Tibial artery (tissue), 4 donors: ENCODE results near the gene DMBX1.

Experiments
- DNase-seq, 2 donors: peaks; one replicate each; pipeline ENCODE4 v3.0.0-alpha.2; 2019
- H3K27ac ChIP-seq, 2 donors: fragments of 200-600 bp; sonication (generic) in 1 of 2; 1 replicate in 1 of 2; 2 replicates in 1 of 2; pipeline ENCODE4 v1.5.1; 2018 to 2019; ENCODE audit warnings: mild to moderate bottlenecking in 1 of 2
- H3K27me3 ChIP-seq, 2 donors: fragments of 200-600 bp; sonication (generic) in 1 of 2; one replicate each; pipeline versions ENCODE4 v1.5.1 to v1.6.0; 2016 to 2019
- H3K36me3 ChIP-seq, 3 donors: fragments of 200-600 bp; sonication (generic) in 2 of 3; one replicate each; pipeline ENCODE4 v1.5.1; 2016 to 2019; ENCODE audit warnings: mild to moderate bottlenecking in 2 of 3
- H3K4me1 ChIP-seq, 4 donors: fragments of 200-600 bp; sonication (generic) in 2 of 4; 1 replicate in 3 of 4; 2 replicates in 1 of 4; pipeline ENCODE4 v1.5.1; 2016 to 2019
- H3K4me3 ChIP-seq, 2 donors: fragments of 200-600 bp; sonication (generic) in 1 of 2; 1 replicate in 1 of 2; 2 replicates in 1 of 2; pipeline ENCODE4 v1.5.1; 2018 to 2019; ENCODE audit warnings: mild to moderate bottlenecking in 2 of 2
- H3K9me3 ChIP-seq, 3 donors: fragments of 200-600 bp; sonication (generic) in 1 of 3; one replicate each; pipeline ENCODE4 v1.5.1; 2016 to 2019
- CTCF ChIP-seq, 2 experiments: fragments of 200-600 bp in 1 of 2; fragments of 450-650 bp in 1 of 2; IDR thresholded peaks; one replicate each; pipeline ENCODE4 v1.5.1; 2017 to 2019; ENCODE audit warnings: antibody characterized with exemption in 2 of 2, mild to moderate bottlenecking in 1 of 2, moderate library complexity in 1 of 2
- intact Hi-C: fragments of 100-400 bp; cut with DNase I; formaldehyde crosslinking; loops from one replicate; pipeline ENCODE4 v1.15.0; 2023; ENCODE audit warnings: low total_unique reads

Gene DMBX1

GRCh38 chr1:46515576-46515975 is 25.9 kb downstream of the DMBX1 start:
- Histone ChIP-seq H3K27me3 (peaks cover 0 to 40% of the 10 kb centered on the region in 2 donors), H3K36me3 (no peaks in the 10 kb centered on the region), H3K9me3 (no peaks in the 10 kb centered on the region), H3K4me1 (peaks cover 0 to 6% (median 0%) of the 10 kb centered on the region in 4 donors), H3K27ac (no peak overlapping the region), H3K4me3 (no peak overlapping the region)
- no peak for DNase-seq
- no peak for TF ChIP-seq CTCF (IDR thresholded peaks at IDR 0.05)
- intact Hi-C loops = no loop called here

- no peak overlapping the region for H3K4me3 ChIP-seq
- intact Hi-C loops = no loop called here
- H3K4me1 ChIP-seq = peaks cover 0 to 6% (median 0%) of the 10 kb centered on the region in 4 donors
- DNase-seq = no peak
- H3K27me3 ChIP-seq = peaks cover 0 to 32% of the 10 kb centered on the region in 2 donors
- no peaks in the 10 kb centered on the region for H3K9me3 ChIP-seq
- no peak for TF ChIP-seq CTCF (IDR thresholded peaks at IDR 0.05)
- no peak overlapping the region for H3K27ac ChIP-seq
- H3K36me3 ChIP-seq = no peaks in the 10 kb centered on the region
Observed at GRCh38 chr1:46516200-46516950, 26.7 kb downstream of the DMBX1 start.

- no peak for TF ChIP-seq CTCF (IDR thresholded peaks at IDR 0.05)
- no peak overlapping the region for H3K4me3 ChIP-seq
- DNase-seq = no peak
- no peaks in the 10 kb centered on the region for H3K36me3 ChIP-seq
- H3K27ac ChIP-seq = no peak overlapping the region
- no peaks in the 10 kb centered on the region for H3K9me3 ChIP-seq
- peaks cover 0 to 25% of the 10 kb centered on the region in 2 donors for H3K27me3 ChIP-seq
- intact Hi-C loops = no loop called here
- peaks cover 0 to 6% (median 0%) of the 10 kb centered on the region in 4 donors for H3K4me1 ChIP-seq
Observed at GRCh38 chr1:46517010-46517600, 27.5 kb downstream of the DMBX1 start.

GRCh38 chr1:46517932-46518498 is 28.4 kb downstream of the DMBX1 start:
- peaks cover 0 to 22% of the 10 kb centered on the region in 2 donors for H3K27me3 ChIP-seq
- H3K4me3 ChIP-seq = no peak overlapping the region
- no peak for DNase-seq
- H3K27ac ChIP-seq = no peak overlapping the region
- H3K9me3 ChIP-seq = no peaks in the 10 kb centered on the region
- TF ChIP-seq CTCF (IDR thresholded peaks at IDR 0.05) = no peak
- intact Hi-C loops = no loop called here
- H3K36me3 ChIP-seq = no peaks in the 10 kb centered on the region
- peaks cover 0 to 8% (median 3%) of the 10 kb centered on the region in 4 donors for H3K4me1 ChIP-seq

- Histone ChIP-seq H3K4me1 (peaks cover 0 to 8% (median 3%) of the 10 kb centered on the region in 4 donors), H3K27ac (no peak overlapping the region), H3K4me3 (no peak overlapping the region), H3K36me3 (no peaks in the 10 kb centered on the region), H3K9me3 (no peaks in the 10 kb centered on the region), H3K27me3 (peaks cover 0 to 22% of the 10 kb centered on the region in 2 donors)
- no peak for DNase-seq
- intact Hi-C loops = no loop called here
- no peak for TF ChIP-seq CTCF (IDR thresholded peaks at IDR 0.05)
Observed at GRCh38 chr1:46519209-46519608, 29.6 kb downstream of the DMBX1 start.
